HUDEP-2 (cell line): ENCODE results near the gene TAF4B.
"Not testable (repeated sequence)": the region's sequence is repeated elsewhere in the genome, so short reads cannot be mapped to it uniquely, and the experiment has no call there.

Source experiments
- DNase-seq, 76 experiments: peaks; one replicate each; lab custom pipeline; 2025; ENCODE audit not compliant: unreplicated experiment in 76 of 76; lab: John Stamatoyannopoulos, UW

The TAF4B gene, protein sequence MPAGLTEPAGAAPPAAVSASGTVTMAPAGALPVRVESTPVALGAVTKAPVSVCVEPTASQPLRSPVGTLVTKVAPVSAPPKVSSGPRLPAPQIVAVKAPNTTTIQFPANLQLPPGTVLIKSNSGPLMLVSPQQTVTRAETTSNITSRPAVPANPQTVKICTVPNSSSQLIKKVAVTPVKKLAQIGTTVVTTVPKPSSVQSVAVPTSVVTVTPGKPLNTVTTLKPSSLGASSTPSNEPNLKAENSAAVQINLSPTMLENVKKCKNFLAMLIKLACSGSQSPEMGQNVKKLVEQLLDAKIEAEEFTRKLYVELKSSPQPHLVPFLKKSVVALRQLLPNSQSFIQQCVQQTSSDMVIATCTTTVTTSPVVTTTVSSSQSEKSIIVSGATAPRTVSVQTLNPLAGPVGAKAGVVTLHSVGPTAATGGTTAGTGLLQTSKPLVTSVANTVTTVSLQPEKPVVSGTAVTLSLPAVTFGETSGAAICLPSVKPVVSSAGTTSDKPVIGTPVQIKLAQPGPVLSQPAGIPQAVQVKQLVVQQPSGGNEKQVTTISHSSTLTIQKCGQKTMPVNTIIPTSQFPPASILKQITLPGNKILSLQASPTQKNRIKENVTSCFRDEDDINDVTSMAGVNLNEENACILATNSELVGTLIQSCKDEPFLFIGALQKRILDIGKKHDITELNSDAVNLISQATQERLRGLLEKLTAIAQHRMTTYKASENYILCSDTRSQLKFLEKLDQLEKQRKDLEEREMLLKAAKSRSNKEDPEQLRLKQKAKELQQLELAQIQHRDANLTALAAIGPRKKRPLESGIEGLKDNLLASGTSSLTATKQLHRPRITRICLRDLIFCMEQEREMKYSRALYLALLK

GRCh38 chr18:26226229-26227050, at the start of gene TAF4B:
Gene TAF4B, plus strand, starts transcription at chr18:26226445. Its CDS starts 489 bp downstream, at chr18:26226934.
- peak in 74 of 76 experiments; percentile 22 to 97 (median 87) for DNase-seq

GRCh38 chr18:26181343-26181826, 44.9 kb upstream of the TAF4B start:
- no peak for DNase-seq

DNA sequence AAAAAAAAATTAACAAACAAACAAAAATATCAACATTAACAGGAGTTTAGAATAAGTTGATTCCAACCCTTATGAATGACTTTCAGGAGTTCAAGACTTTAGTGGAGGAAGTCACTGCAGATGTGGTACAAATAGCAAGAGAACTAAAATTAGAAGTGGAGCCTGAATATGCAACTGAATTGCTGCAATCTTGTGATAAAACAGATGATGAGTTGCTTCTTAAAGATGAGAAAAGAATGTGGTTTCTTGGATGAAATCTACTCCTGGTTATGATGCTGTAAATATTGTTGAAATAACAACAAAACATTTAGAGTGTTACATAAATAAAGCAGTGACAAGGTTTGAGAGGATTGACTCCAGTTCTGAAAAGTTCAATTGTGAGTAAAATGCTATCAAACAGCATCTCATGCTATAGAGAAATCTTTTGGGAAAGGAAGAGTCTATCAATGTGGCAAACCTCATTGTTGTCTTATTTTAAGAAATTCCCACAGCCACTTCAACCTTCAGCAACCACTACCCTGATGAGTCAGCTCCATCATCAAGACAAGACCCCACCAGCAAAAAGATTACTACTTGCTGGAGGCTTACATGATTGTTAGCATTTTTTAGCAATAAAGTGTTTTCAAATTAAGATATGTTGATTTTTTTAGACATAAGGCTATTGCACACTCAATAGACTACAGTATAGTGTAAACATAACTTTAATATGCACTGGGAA, 42.7 kb upstream of the TAF4B start:
- no peak for DNase-seq

GRCh38 chr18:26185267-26185666, 41.0 kb upstream of the TAF4B start:
- peak in 1 of 76 experiments; percentile 7 for DNase-seq

- DNase-seq: no peak
Measured at GRCh38 chr18:26190506-26190905, 35.7 kb upstream of the TAF4B start.

GRCh38 chr18:26192233-26192632, 34.0 kb upstream of the TAF4B start:
- no peak for DNase-seq

DNA sequence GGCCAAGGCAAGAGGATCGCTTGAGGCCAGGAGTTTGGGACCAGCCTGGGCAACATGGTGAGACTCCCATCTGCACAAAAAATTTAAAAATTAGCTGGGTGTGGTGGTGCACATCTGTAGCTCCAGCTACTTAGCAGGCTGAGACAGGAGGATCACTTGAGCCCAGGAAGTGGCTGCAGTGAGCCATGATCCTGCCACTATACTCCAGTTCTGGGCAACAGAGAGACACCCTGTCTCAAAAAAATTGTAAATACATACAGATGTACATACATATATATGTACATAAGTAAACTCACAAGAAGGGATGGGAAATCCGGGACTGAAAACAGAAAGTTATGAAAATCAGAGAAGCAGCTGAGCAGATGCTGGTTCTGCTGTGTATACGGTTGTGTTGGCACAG, 29.6 kb upstream of the TAF4B start:
- DNase-seq: no peak

GRCh38 chr18:26202001-26202400, 24.2 kb upstream of the TAF4B start:
- not testable (repeated sequence) for DNase-seq

- no peak for DNase-seq
Measured at GRCh38 chr18:26205318-26205717, 20.9 kb upstream of the TAF4B start.

GRCh38 chr18:26206488-26206887, 19.8 kb upstream of the TAF4B start:
- no peak for DNase-seq

DNA sequence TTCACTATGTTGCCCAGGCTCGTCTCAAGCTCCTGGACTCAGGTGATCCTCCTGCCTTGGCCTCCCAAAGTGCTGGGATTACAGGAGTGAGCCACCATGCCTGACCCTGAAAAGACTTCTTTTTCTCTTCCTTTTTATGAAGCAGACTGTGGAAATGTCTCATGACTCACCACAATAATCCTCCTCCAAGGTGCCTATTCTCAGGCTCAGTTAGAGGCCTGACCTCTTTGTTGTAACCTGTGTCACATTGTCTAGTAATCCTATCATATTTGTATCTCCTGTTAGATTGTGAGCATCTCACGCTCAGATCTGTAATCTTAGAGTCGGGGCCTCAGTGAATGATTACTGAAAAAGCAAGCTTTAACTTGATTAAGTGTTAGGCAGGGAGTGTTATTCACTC, 18.3 kb upstream of the TAF4B start:
- DNase-seq: no peak

DNA sequence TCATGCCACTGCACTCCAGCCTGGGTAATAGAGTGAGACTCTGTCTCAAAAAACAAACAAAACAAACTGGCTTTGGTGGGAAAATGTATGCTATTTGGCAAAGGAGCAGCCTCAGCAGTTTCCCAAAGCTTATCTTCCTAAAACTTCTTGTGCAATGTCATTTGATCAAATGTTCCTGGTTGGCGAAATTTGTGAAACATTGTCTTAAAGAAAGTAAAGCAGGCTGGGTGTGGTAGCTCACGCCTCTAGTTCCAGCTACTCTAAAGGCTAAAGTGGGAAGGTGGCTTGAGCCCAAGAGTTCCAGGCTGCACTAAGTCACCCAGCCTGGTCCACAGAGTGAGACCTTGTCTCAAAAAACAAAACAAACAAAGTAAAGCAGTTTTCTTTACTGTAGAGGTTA, 17.3 kb upstream of the TAF4B start:
- no peak for DNase-seq

DNA sequence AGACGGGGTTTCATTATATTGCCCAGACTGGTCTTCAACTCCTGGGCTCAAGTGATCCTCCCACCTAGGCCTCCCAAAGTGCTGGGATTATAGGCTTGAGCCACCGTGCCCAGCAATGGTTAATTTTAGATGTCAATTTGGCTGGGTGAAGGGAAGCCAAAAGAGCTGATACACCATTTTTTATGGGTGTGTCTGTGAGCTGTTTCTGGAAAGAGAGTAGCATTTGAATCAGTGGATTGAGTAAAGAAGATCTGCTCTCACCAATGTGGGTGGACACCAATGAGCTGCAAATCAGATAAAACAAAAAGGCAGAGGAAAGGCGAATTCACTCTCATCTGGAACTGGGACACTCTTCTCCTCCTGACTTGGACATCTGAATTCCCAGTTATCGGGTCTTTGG, 16.1 kb upstream of the TAF4B start:
- DNase-seq: no peak

DNA sequence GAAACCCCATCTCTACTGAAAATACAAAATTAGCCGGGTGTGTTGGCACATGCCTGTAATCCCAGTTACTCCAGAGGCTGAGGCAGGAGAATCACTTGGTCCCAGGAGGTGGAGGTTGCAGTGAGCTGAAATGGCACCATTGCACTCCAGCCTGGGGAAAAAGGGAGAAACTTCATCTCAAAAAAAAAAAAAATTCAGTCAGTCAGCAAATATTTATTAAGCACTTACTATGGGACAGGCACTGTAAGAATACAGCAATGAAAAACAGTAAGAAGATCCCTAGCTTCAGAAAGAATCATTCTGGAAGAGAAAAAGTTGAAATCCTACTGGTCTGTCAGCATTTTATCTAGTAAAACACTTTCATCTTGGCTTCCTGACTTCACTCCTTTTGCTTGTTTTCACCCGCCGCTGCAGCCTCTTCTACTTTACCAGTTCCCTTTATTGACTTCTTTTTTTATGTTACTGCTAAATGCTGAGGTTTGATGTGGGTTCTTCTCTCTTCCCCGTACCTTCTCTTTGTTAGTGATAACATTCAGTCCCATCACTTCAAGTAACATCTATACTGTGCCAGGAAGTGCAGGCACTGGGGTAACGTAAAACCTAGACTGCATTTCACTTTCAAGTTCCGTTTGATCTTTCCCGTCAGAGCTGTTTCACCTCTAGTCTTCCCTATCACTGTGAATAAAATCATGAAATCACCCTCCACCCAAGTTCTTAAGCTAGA, 10.8 kb upstream of the TAF4B start:
- no peak for DNase-seq

GRCh38 chr18:26225022-26225693, 1.1 kb upstream of the TAF4B start:
- DNase-seq: no peak

DNA sequence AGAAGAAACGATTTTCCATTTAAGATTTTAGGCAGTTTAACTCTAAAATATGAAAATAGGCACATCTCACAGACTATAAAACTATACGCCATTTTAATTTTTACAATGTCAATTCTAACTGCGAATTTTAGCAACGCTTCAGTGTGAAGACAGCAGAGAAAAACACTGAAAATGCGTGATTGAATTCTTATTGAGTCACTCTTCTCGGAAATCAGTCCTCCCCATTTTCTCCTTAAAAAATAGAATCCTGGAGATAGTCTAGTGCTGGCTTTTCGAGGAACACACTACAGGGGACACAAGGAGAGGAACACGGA, 373 bp upstream of the TAF4B start:
- DNase-seq: no peak

DNA sequence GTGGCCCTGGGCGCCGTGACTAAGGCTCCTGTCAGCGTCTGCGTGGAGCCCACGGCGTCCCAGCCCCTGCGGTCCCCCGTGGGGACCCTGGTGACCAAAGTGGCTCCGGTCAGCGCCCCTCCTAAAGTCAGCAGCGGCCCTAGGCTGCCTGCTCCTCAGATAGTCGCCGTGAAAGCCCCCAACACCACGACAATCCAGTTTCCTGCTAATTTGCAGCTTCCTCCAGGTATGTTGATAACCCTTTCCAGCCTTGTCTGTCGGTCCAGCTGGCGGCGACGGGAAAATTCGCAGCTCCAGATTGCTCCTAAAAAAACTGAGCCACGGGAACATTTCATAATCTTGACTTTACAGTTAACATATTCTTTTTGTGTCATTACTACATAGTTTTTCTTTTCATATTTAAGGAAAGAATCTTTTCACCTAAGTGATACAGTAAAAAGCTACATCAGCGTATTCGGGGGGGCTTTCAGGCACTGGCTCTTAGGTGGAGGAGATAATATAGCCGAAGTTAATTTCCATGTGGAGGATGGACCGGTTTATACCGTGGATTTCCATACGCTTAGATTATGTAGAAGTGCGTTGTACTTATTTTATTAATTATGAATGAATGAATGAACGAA, 916 bp downstream of the TAF4B start:
- peak in 5 of 76 experiments; percentile 5 to 44 (median 32) for DNase-seq

DNA sequence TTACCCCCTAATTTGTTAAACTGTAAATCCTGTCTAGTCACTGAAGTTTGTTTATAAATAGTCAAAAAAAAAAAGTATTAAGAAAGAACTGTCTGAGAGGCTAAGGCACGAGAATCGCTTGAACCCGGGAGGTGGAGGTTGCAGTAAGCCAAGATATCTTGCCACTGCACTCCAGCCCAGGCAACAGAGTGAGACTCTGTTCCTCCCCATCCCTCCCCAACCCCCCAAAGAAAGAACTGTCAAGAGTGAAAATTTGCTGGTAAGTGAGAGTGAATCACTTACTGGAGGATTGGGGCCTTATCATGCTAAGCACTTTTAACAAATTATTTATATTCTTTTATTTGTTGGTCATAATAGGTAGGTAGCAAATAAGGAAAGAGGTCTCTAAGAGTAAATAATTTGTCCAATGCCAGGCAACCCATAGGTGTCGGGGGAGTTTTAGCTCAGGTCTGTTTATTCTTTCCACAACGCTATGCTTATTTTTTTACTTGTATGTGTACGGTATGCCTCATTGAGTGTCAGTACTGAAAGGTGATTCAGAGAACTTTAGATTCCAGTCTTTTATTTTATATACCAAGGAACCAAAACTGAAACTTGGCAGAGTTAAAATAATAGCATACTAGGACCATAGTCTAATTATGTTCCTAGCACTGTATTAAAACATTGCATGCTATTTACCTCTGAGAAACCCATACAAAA, 2.5 kb downstream of the TAF4B start:
- peak in 30 of 76 experiments; percentile 2 to 62 (median 20) for DNase-seq
